Panc1 (cell line): ENCODE data around the gene ARHGAP32. TPM values are rescaled to one million over a fixed set of nuclear protein-coding genes. Genes with fewer than 3 reads are reported as not detected.

Source experiments
- ATAC-seq: fragments of 200-7000 bp; cut with Tn5 transposase; 2 replicates; pipeline ENCODE4 v1.9.1; 2020; ENCODE audit warnings: mild to moderate bottlenecking, moderate library complexity
- BruUV-seq: library from RNA; stranded (reverse); fragments of 400-500 nt; replicated peaks from 2 replicates; lab custom pipeline; 2021; lab: Mats Ljungman, UMichigan
- CTCF ChIA-PET: fragments of 300-600 bp; sonication (Branson Sonifier 250); formaldehyde crosslinking; loops from one replicate; lab custom pipeline; 2022; ENCODE audit warnings: antibody characterized with exemption; lab: Charles Lee
- POLR2A ChIA-PET: fragments of 300-600 bp; sonication (Branson Sonifier 250); formaldehyde crosslinking; loops from one replicate; lab custom pipeline; 2022; ENCODE audit warnings: antibody characterized with exemption; lab: Charles Lee
- DNase-seq: peaks from one replicate; pipeline ENCODE4 v3.0.0-alpha.2; 2010; ENCODE audit warnings: low read depth, low spot score
- H3K27ac ChIP-seq: 2 replicates; pipeline ENCODE4 v1.5.1; 2011; ENCODE audit warnings: mild to moderate bottlenecking, low read length, inconsistent platforms
- H3K27me3 ChIP-seq: fragments of 200-500 bp; sonication (Bioruptor generic); 2 replicates; pipeline ENCODE4 v1.6.0; 2014; ENCODE audit warnings: low read length, inconsistent platforms; ENCODE audit not compliant: control insufficient read depth, insufficient read depth
- H3K36me3 ChIP-seq: fragments of 200-500 bp; sonication (Bioruptor generic); 2 replicates; pipeline ENCODE4 v1.5.1; 2014; ENCODE audit warnings: inconsistent platforms, mild to moderate bottlenecking, low read length, moderate library complexity; ENCODE audit not compliant: control insufficient read depth, insufficient read depth
- H3K4me1 ChIP-seq: 2 replicates; pipeline ENCODE4 v1.5.1; 2011; ENCODE audit warnings: inconsistent platforms, mild to moderate bottlenecking, low read length, moderate library complexity; ENCODE audit not compliant: control insufficient read depth, insufficient read depth
- H3K4me3 ChIP-seq, 2 experiments: 2 replicates each; pipeline ENCODE4 v1.5.1; 2011 to 2012; ENCODE audit warnings: low read depth in 2 of 2, low read length in 2 of 2, mild to moderate bottlenecking in 2 of 2, inconsistent platforms in 1 of 2, moderate library complexity in 1 of 2
- H3K9me3 ChIP-seq: fragments of 200-500 bp; sonication (Bioruptor generic); 2 replicates; pipeline ENCODE4 v1.5.1; 2014; ENCODE audit warnings: low read depth, mild to moderate bottlenecking, inconsistent platforms, low read length, moderate library complexity; ENCODE audit not compliant: control insufficient read depth, insufficient read depth
- POLR2AphosphoS5 ChIP-seq: IDR thresholded peaks from 2 replicates; pipeline ENCODE4 v1.6.1; 2012; ENCODE audit warnings: mild to moderate bottlenecking, low read depth, low read length, moderate library complexity
- SIN3A ChIP-seq: IDR thresholded peaks from 2 replicates; pipeline ENCODE4 v1.6.1; 2012; ENCODE audit warnings: low read depth, mild to moderate bottlenecking, low read length, moderate library complexity, borderline replicate concordance; ENCODE audit not compliant: insufficient read depth
- TCF7L2 ChIP-seq: IDR thresholded peaks from 2 replicates; pipeline ENCODE4 v1.6.1; 2011; ENCODE audit warnings: mild to moderate bottlenecking, low read depth, low read length, inconsistent platforms
- in situ Hi-C: cut with HindIII; loops from 2 replicates; pipeline ENCODE4 v1.10.0; 2016; ENCODE audit warnings: low sequenced_read_pairs, low pct_unique_long_range_greater_than_20kb
- intact Hi-C: fragments of 100-400 bp; cut with micrococcal nuclease; formaldehyde crosslinking; loops from one replicate; pipeline ENCODE4 v1.10.0; 2022; ENCODE audit not compliant: unreplicated experiment
- total RNA-seq: library from RNA; stranded (reverse); gene quantifications from one replicate; pipeline ENCODE4 v1.2.1, GENCODE V29; 2021; ENCODE audit not compliant: unreplicated experiment
- TF ChIP-seq, protein P1 (sequence below), 2 experiments: IDR thresholded peaks; 2 replicates each; pipeline ENCODE4 v1.6.1; 2011 to 2012; ENCODE audit warnings: low read depth in 2 of 2, control low read depth in 1 of 2, low read length in 1 of 2, mild to moderate bottlenecking in 1 of 2, moderate library complexity in 1 of 2; ENCODE audit not compliant: insufficient read depth in 1 of 2
- TF ChIP-seq, protein P2 (sequence below): fragments of 450-650 bp; IDR thresholded peaks from 2 replicates; pipeline ENCODE4 v1.5.1; 2017; ENCODE audit warnings: mild to moderate bottlenecking

The ARHGAP32 gene
- total RNA-seq, 1 experiment from 2014 or later, result 44.6 TPM

DNA sequence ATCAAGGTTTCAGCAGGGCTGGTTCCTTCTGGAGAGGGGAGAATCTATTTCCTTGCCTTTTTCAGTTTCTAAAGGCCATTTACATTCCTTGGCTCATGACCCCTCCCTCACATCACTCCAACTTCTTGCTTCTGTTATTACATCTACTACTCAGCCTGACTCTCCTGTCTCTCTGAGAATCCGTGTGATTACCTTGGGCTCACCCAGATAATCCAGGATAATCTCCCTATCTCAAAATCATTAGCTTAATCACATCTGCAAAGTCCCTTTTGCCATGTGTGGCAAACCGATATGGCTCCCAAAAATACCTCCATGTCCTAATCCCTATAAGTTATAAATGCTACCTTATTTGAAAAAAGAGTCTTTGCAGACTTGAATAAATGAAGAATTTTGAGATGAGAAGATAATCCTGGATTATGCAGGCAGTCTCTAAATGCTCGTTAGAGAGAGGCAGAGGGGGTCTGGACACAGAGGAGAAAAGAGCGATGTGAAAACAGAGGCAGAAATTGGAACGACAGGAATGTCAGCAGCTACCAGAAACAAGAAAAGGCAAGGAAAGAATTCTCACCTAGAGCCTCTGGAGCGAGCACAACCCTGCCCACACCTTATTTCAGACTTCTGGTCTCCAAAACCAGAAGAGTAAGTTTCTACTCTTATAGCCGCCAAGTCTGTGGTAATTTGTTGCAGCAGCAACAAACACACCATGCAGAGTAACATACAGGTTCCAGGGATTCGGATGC, 23.6 kb upstream of the ARHGAP32 start:
- Histone ChIP-seq H3K9me3 (no peaks in the 10 kb centered on the region), H3K27ac (no peak overlapping the region), H3K4me3 (no peak overlapping the region), H3K27me3 (no peaks in the 10 kb centered on the region), H3K4me1 (peaks cover 3% of the 10 kb centered on the region; the same call in 1 of the 2 replicates), H3K36me3 (no peaks in the 10 kb centered on the region)
- no TSS peak for BruUV-seq
- in situ Hi-C loops (no loop called here), intact Hi-C loops (no loop called here)
- TF ChIP-seq, protein P1, sequence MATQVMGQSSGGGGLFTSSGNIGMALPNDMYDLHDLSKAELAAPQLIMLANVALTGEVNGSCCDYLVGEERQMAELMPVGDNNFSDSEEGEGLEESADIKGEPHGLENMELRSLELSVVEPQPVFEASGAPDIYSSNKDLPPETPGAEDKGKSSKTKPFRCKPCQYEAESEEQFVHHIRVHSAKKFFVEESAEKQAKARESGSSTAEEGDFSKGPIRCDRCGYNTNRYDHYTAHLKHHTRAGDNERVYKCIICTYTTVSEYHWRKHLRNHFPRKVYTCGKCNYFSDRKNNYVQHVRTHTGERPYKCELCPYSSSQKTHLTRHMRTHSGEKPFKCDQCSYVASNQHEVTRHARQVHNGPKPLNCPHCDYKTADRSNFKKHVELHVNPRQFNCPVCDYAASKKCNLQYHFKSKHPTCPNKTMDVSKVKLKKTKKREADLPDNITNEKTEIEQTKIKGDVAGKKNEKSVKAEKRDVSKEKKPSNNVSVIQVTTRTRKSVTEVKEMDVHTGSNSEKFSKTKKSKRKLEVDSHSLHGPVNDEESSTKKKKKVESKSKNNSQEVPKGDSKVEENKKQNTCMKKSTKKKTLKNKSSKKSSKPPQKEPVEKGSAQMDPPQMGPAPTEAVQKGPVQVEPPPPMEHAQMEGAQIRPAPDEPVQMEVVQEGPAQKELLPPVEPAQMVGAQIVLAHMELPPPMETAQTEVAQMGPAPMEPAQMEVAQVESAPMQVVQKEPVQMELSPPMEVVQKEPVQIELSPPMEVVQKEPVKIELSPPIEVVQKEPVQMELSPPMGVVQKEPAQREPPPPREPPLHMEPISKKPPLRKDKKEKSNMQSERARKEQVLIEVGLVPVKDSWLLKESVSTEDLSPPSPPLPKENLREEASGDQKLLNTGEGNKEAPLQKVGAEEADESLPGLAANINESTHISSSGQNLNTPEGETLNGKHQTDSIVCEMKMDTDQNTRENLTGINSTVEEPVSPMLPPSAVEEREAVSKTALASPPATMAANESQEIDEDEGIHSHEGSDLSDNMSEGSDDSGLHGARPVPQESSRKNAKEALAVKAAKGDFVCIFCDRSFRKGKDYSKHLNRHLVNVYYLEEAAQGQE (IDR thresholded peaks at IDR 0.05; ENCODE audit: insufficient read depth in 1 of 2, low read depth in 2 of 2, low read length in 1 of 2), result no peak
- TF ChIP-seq POLR2AphosphoS5, result no peak
- TF ChIP-seq, protein P2, sequence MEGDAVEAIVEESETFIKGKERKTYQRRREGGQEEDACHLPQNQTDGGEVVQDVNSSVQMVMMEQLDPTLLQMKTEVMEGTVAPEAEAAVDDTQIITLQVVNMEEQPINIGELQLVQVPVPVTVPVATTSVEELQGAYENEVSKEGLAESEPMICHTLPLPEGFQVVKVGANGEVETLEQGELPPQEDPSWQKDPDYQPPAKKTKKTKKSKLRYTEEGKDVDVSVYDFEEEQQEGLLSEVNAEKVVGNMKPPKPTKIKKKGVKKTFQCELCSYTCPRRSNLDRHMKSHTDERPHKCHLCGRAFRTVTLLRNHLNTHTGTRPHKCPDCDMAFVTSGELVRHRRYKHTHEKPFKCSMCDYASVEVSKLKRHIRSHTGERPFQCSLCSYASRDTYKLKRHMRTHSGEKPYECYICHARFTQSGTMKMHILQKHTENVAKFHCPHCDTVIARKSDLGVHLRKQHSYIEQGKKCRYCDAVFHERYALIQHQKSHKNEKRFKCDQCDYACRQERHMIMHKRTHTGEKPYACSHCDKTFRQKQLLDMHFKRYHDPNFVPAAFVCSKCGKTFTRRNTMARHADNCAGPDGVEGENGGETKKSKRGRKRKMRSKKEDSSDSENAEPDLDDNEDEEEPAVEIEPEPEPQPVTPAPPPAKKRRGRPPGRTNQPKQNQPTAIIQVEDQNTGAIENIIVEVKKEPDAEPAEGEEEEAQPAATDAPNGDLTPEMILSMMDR, result no peak
- no peak for TF ChIP-seq SIN3A
- no peak for TF ChIP-seq TCF7L2
- ChIA-PET POLR2A (interaction anchor here (0.7 kb wide), 1 partner anchor 8 kb away, joined by 3 read pairs; no protein-coding TSS in a partner anchor), CTCF (no interaction called here)
- no peak for DNase-seq
- ATAC-seq, result no peak

DNA sequence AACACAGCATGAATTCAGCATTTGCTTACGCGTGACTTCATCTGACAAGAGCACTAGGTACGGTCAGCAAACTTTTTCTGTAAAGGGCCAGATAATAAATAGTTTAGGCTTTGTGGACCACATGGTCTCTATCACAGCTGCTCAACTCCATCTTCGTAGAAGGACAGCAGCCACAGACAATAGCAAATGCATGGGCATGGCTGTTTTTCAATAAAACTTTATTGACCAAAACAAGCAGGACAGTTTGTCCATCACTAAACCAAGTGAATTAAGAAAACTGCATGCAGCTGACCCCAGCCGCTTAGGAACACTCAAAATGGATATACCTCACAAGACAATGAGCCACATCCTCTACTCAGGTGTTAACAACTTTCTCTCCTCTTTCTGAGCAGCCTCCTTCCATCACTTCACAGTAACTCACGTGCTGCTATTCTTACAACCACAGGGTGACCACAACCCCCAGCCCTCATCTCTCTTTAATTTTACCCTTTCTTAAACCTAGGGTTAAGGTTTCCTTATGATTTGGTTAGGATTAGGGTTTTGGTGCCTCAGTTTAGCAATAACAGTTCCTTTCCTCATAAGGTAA, 22.7 kb upstream of the ARHGAP32 start:
- intact Hi-C loops (no loop called here), in situ Hi-C loops (no loop called here)
- no peaks in the 10 kb centered on the region for H3K27me3 ChIP-seq
- ATAC-seq (no peak; the same call in 1 of the 2 replicates), DNase-seq (no peak)
- CTCF ChIA-PET, result no interaction called here
- H3K36me3 ChIP-seq, result no peaks in the 10 kb centered on the region
- BruUV-seq, result no TSS peak
- peaks cover 11% of the 10 kb centered on the region; the same call in 1 of the 2 replicates for H3K4me1 ChIP-seq
- TF ChIP-seq, protein P1 (IDR thresholded peaks at IDR 0.05; ENCODE audit: insufficient read depth in 1 of 2, low read depth in 2 of 2, low read length in 1 of 2), result no peak
- TF ChIP-seq TCF7L2 (no peak), SIN3A (no peak), POLR2AphosphoS5 (no peak)
- TF ChIP-seq, protein P2, result no peak
- POLR2A ChIA-PET, result no interaction called here
- H3K27ac ChIP-seq, result no peak overlapping the region
- H3K4me3 ChIP-seq, result no peak overlapping the region
- no peaks in the 10 kb centered on the region for H3K9me3 ChIP-seq
